Eye (tissue), 1 donor: ENCODE measurements around the gene PAIP1.
"Not testable (repeated sequence)": the region's sequence is repeated elsewhere in the genome, so short reads cannot be mapped to it uniquely, and the experiment has no call there.

Experiments used
- DNase-seq: peaks from one replicate; pipeline ENCODE4 v3.0.0-alpha.2; 2015

PAIP1 gene

GRCh38 chr5:43556857-43557542 is at the start of gene PAIP1:
Gene PAIP1 (minus strand): TSS chr5:43557077. CDS start chr5:43556846, 231 bp downstream.
- peak; percentile 95 for DNase-seq

GRCh38 chr5:43606351-43606750 is 49.5 kb upstream of the PAIP1 start:
- no peak for DNase-seq

- no peak for DNase-seq
Observed at GRCh38 chr5:43604699-43605098, 47.8 kb upstream of the PAIP1 start.

GRCh38 chr5:43603344-43604217 is 46.7 kb upstream of the PAIP1 start:
- DNase-seq: peak; percentile 84

- DNase-seq: peak; percentile 93
Observed at GRCh38 chr5:43602461-43603343, 45.8 kb upstream of the PAIP1 start, which contains the start of gene NNT. Gene NNT (plus strand): TSS chr5:43603180. CDS start chr5:43609196, 6,016 bp downstream.

- peak; percentile 59 for DNase-seq
Observed at GRCh38 chr5:43601454-43602260, 44.8 kb upstream of the PAIP1 start.

GRCh38 chr5:43598927-43599326 is 42.0 kb upstream of the PAIP1 start:
- not testable (repeated sequence) for DNase-seq

GRCh38 chr5:43592363-43592762 is 35.5 kb upstream of the PAIP1 start:
- DNase-seq: no peak

- no peak for DNase-seq
Observed at GRCh38 chr5:43590700-43591099, 33.8 kb upstream of the PAIP1 start.

- no peak for DNase-seq
Observed at GRCh38 chr5:43589310-43589709, 32.4 kb upstream of the PAIP1 start.

- DNase-seq: no peak
Observed at GRCh38 chr5:43588842-43589241, 32.0 kb upstream of the PAIP1 start.

- DNase-seq: no peak
Observed at GRCh38 chr5:43584166-43584699, 27.4 kb upstream of the PAIP1 start.

GRCh38 chr5:43583724-43584123 is 26.8 kb upstream of the PAIP1 start:
- no peak for DNase-seq

GRCh38 chr5:43582082-43583005 is 25.5 kb upstream of the PAIP1 start:
- no peak for DNase-seq

- no peak for DNase-seq
Observed at GRCh38 chr5:43581398-43581797, 24.5 kb upstream of the PAIP1 start.

- DNase-seq: not testable (repeated sequence)
Observed at GRCh38 chr5:43580402-43581210, 23.7 kb upstream of the PAIP1 start.

GRCh38 chr5:43573058-43573457 is 16.2 kb upstream of the PAIP1 start:
- DNase-seq: no peak

- DNase-seq: peak; percentile 8
Observed at GRCh38 chr5:43572357-43572756, 15.5 kb upstream of the PAIP1 start.

- no peak for DNase-seq
Observed at GRCh38 chr5:43571237-43571636, 14.4 kb upstream of the PAIP1 start.
